Large intestine (tissue), 3 donors: Measurements from ENCODE around the gene TPO. TPM values are rescaled to one million over a fixed set of nuclear protein-coding genes. Genes with fewer than 3 reads are reported as not detected.

Experiments
- DNase-seq, 2 donors: peaks; one replicate each; pipeline versions ENCODE4 v3.0.0 to v3.0.0-alpha.2; 2013
- H3K27ac ChIP-seq: one replicate; pipeline ENCODE4 v1.5.1; 2013; ENCODE audit warnings: low read length
- H3K27me3 ChIP-seq: 2 replicates; pipeline ENCODE4 v1.6.1; 2013; ENCODE audit warnings: low read length; ENCODE audit not compliant: control insufficient read depth, insufficient read depth
- H3K36me3 ChIP-seq: 2 replicates; pipeline ENCODE4 v1.6.1; 2013; ENCODE audit warnings: low read length; ENCODE audit not compliant: control insufficient read depth, insufficient read depth
- H3K4me1 ChIP-seq: one replicate; pipeline ENCODE4 v1.6.1; 2013; ENCODE audit warnings: low read length; ENCODE audit not compliant: control insufficient read depth, insufficient read depth
- H3K4me3 ChIP-seq: one replicate; pipeline ENCODE4 v1.5.1; 2013; ENCODE audit warnings: low read length
- H3K9me3 ChIP-seq: one replicate; pipeline ENCODE4 v1.6.1; 2013; ENCODE audit warnings: mild to moderate bottlenecking, low read depth, low read length, moderate library complexity; ENCODE audit not compliant: control insufficient read depth
- WGBS: methylation state at CpG from one replicate; pipeline ENCODE4 v1.1.5; 2013; ENCODE audit warnings: low lambda C conversion rate; ENCODE audit not compliant: insufficient coverage; 5-methylcytosine and 5-hydroxymethylcytosine counted together
- polyA plus RNA-seq: library from polyadenylated mRNA; unstranded; fragments of 120-200 nt; gene quantifications from one replicate; pipeline ENCODE4 v1.2.1, GENCODE V29; 2013

Gene TPO
- polyA plus RNA-seq, 1 donor = 0.30 TPM

DNA sequence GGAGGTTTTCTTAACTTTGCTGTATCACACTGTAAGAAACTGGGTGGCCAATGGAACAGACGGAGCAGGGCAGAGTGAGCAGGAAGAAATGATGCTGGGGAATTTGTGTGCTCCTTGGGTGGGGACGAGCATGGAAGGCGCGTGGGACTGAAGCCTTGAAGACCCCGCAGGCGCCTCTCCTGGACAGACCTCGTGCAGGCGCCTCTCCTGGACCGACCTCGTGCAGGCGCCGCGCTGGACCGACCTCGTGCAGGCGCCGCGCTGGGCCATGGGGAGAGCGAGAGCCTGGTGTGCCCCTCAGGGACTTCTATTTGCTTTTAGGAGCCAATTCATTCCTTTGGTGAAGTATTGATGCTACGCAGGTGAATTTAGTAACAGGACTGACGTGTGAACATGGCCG is 8.9 kb downstream of the TPO start:
- DNase-seq = no peak
- Histone ChIP-seq H3K9me3 (peaks cover 12% of the 10 kb centered on the region), H3K4me1 (no peaks in the 10 kb centered on the region), H3K27me3 (no peaks in the 10 kb centered on the region), H3K36me3 (no peaks in the 10 kb centered on the region), H3K27ac (no peak overlapping the region), H3K4me3 (no peak overlapping the region)
- 100% methylated on average over 1 of the region's 22 CpGs for WGBS

DNA sequence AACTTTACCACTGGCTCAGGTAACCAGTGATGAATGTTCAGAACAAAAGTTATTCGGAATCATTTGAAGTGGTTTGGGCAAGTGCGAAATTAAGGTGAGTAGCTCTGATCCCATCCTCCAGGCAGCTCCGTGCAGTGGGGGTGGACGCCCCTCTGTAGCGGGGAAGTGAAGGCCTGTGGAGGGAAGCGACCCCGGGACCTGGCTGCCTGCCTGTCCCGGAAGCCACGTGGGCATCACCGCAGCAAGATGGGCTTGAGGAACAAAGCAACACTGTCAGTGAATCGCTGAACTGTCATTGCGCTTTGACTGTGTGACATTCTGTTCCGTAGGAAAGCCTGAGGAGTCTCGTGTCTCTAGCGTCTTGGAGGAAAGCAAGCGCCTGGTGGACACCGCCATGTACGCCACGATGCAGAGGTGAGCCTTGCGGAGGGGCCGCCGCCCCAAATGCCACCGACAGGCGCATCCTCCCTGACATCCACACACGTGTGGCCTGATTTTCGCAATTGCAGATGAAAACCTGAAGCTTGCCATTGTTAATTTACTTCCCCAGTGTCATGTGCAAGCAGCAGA is 9.5 kb downstream of the TPO start:
- no CpG with 5 or more reads among the region's 26 CpGs for WGBS
- DNase-seq = no peak
- H3K36me3 ChIP-seq = no peaks in the 10 kb centered on the region
- no peak overlapping the region for H3K4me3 ChIP-seq
- H3K27me3 ChIP-seq = no peaks in the 10 kb centered on the region
- H3K4me1 ChIP-seq = no peaks in the 10 kb centered on the region
- no peak overlapping the region for H3K27ac ChIP-seq
- peaks cover 14% of the 10 kb centered on the region for H3K9me3 ChIP-seq

DNA sequence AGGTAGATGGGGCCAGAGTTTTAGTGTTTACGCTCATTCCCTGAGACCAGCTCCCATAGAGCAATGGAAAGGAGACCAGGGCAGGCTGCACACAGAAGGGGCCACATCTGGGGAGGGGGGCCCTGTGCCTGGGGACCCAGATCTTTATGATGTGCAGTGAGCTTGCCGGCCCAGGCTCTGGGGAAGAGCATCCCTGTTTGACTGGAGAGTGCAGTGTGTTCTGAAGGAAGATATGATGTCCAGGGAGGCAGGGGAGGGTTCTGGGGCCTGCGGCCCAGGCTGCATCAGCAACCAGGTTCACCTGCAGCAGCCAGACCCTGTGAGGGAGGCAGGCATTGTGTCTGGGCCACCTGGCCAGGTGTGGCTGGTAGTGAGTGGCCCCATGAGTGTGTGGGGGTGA is 13.8 kb downstream of the TPO start:
- H3K27ac ChIP-seq = no peak overlapping the region
- DNase-seq = no peak
- no peaks in the 10 kb centered on the region for H3K4me1 ChIP-seq
- H3K27me3 ChIP-seq = no peaks in the 10 kb centered on the region
- H3K4me3 ChIP-seq = no peak overlapping the region
- no CpG with 5 or more reads among the region's 3 CpGs for WGBS
- no peaks in the 10 kb centered on the region for H3K36me3 ChIP-seq
- peaks cover 12% of the 10 kb centered on the region for H3K9me3 ChIP-seq

DNA sequence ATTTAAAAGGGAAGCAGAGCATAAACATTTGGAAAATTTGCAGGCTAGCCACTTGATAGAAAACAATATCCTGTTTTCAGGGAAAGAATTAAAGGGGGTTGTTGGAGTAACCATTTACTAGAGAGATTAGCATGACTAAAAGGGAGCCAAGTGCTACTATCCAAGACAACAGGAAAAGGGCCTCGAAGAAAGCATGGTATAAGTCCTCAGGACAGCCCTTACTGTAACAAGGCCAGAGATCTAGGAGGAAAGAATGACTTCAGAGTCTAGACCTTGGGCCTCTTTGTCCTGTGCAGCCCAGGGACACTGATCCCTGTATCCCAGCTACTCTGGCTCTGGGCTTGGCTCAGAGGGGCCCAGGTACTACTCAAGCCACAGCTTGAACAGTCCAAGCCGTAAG is 16.6 kb downstream of the TPO start:
- no peaks in the 10 kb centered on the region for H3K4me1 ChIP-seq
- no peak for DNase-seq
- WGBS = 100% methylated on average over 1 of the region's 2 CpGs
- no peaks in the 10 kb centered on the region for H3K27me3 ChIP-seq
- peaks cover 5% of the 10 kb centered on the region for H3K9me3 ChIP-seq
- H3K36me3 ChIP-seq = no peaks in the 10 kb centered on the region
- H3K27ac ChIP-seq = no peak overlapping the region
- H3K4me3 ChIP-seq = no peak overlapping the region

DNA sequence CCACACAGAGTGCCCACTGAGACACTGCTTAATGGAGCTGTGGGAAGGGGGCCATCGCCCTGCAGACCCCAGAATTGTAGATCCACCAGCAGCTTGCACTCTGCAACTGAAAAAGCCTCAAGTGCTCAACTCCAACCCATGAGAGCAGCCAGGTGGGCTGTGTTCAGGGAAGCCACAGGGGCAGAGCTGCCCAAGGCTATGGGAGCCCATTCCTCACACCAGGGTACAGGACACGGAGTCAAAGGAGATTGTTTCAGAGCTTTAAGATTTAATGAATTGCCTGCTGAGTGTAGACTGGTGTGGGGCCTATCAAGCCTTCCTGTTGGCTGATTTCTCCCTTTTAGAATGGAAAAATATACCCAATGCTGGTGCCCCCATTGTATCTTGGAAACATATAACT is 17.2 kb downstream of the TPO start:
- Histone ChIP-seq H3K27me3 (no peaks in the 10 kb centered on the region), H3K9me3 (peaks cover 5% of the 10 kb centered on the region), H3K4me3 (no peak overlapping the region), H3K27ac (no peak overlapping the region), H3K36me3 (no peaks in the 10 kb centered on the region), H3K4me1 (no peaks in the 10 kb centered on the region)
- no peak for DNase-seq
- WGBS = no CpG with 5 or more reads among the region's 2 CpGs

DNA sequence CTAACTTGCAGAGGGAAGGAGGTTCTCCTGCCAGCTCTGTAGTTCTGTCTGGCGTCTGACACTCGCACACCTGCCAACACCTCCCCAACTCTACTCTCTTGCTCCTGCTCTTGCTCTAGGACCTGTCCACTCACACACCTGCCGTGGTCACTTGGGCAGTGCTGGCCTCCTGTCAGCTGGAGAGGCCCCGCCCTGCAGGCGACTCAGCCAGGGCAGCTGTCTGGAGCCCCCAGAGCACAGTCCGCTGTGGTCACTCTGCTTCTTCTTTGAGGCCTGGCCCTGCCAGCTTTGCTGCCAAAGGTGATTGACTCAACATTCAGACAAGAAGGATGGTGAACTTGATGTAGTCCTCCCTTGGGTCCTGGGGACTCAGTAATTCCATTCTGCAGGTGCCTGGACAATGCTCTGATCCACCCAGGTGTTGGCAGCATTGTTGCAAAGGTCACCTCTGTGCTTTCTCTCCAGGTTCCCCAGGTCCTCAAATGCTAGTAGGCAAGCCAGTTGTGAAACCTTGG is 18.7 kb downstream of the TPO start:
- Histone ChIP-seq H3K36me3 (no peaks in the 10 kb centered on the region), H3K27ac (no peak overlapping the region), H3K4me3 (no peak overlapping the region), H3K4me1 (no peaks in the 10 kb centered on the region), H3K9me3 (peaks cover 4% of the 10 kb centered on the region), H3K27me3 (no peaks in the 10 kb centered on the region)
- DNase-seq = no peak
- no CpG with 5 or more reads among the region's 6 CpGs for WGBS

DNA sequence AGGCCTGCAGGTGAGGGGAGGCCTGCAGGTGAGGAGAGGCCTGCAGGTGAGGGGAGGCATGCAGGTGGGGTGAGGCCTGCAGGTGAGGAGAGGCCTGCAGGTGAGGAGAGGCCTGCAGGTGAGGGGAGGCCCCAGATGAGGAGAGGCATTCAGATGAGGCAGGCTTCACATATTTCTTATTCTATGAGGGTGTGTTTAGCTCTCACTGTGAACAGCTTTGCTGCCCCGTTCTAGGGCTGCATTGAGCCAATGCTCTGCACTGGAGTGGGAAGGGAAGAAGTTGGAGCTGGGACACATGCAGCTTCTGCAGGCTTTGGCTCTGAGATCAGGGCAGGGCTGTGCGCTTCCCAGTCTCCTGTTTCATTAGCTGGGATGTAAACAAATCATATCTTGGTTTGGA is 19.5 kb downstream of the TPO start:
- H3K36me3 ChIP-seq = no peaks in the 10 kb centered on the region
- DNase-seq = no peak
- no peaks in the 10 kb centered on the region for H3K27me3 ChIP-seq
- H3K4me3 ChIP-seq = no peak overlapping the region
- H3K4me1 ChIP-seq = no peaks in the 10 kb centered on the region
- no peaks in the 10 kb centered on the region for H3K9me3 ChIP-seq
- no peak overlapping the region for H3K27ac ChIP-seq
- no CpG with 5 or more reads among the region's 2 CpGs for WGBS

DNA sequence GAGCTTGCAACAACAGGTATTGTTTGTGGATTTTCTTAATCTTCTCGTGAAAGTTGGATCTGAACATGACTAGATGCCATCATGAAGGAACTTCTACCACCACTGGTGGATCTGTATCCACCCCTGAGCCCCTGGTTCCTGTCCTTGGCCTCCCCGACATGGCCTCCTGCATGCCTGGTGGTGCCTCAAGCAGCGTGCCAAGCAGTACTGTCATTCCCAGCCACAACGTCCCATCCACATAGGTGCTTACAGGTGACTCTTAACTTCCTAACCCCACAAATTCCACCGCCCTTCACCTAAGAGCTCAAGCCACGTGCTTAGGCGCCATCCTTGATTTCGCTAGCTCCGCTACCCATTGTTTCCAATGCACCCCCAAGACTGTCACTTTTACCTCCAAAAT is 23.1 kb downstream of the TPO start:
- Histone ChIP-seq H3K27ac (no peak overlapping the region), H3K27me3 (no peaks in the 10 kb centered on the region), H3K9me3 (no peaks in the 10 kb centered on the region), H3K4me1 (no peaks in the 10 kb centered on the region), H3K36me3 (no peaks in the 10 kb centered on the region), H3K4me3 (no peak overlapping the region)
- 100% methylated on average over 2 of the region's 9 CpGs for WGBS
- no peak for DNase-seq

DNA sequence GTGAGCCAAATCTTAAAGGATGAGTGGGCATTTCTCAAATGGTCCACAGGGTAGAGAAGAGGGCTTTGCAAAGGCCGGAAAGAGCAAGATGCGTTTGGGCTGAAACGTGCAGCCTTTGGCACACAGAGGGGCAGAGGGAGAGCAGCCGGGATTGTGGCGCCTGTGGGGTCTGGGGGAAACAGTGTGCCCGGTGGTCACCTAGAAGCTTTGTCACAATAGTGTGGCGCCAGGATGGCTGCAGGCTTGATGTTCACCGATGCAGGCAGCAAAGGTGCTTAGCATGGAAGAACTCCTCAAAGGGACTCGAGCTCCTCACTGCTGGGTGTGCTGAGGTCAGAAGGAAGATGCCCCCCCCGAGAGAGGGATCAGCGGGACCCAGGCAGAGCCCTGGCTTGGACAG is 23.8 kb downstream of the TPO start:
- Histone ChIP-seq H3K4me1 (no peaks in the 10 kb centered on the region), H3K4me3 (no peak overlapping the region), H3K36me3 (no peaks in the 10 kb centered on the region), H3K27ac (no peak overlapping the region), H3K9me3 (no peaks in the 10 kb centered on the region), H3K27me3 (no peaks in the 10 kb centered on the region)
- DNase-seq = no peak
- WGBS = no CpG with 5 or more reads among the region's 11 CpGs

DNA sequence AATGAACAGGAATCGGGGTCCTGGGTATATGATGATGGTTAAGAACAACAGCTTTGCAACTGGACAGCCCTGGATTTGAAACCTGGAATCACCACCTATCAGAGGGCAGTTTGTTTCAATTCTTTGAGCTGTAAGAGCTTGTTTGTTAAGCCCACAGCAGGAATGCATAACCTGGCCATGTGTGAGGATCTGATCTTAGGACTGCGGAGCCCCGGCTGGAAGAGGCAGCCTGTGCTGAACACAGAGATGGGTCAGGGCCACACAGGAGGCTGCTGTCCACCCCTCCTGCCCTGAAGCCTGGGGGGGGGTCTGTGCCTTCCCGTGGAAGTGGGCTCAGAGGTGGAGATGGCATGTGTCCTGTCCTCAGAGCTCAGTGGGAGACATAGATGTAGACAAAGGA is 24.3 kb downstream of the TPO start:
- Histone ChIP-seq H3K27me3 (no peaks in the 10 kb centered on the region), H3K27ac (no peak overlapping the region), H3K36me3 (no peaks in the 10 kb centered on the region), H3K4me3 (no peak overlapping the region), H3K9me3 (no peaks in the 10 kb centered on the region), H3K4me1 (no peaks in the 10 kb centered on the region)
- WGBS = no CpG with 5 or more reads among the region's 4 CpGs
- DNase-seq = no peak

DNA sequence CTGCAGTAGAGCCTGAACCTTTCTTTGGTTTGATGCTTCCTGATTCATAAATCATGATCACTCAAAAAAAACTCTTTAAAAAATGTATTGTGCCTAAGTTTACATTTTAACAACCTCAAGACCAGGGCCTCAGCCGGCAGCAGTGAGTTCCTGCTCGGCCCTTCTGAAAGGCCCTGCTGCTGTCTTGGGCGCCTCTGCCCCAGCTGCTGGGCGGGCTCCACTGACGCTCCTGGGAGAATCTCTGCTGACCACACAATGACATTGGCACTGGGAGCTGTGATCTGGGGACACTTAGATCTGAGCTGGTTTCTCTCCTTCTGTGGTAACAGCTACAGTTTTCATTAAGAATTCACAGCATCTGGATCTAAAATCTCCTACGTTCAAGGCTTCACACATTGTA is 25.7 kb downstream of the TPO start:
- Histone ChIP-seq H3K9me3 (no peaks in the 10 kb centered on the region), H3K4me3 (no peak overlapping the region), H3K27ac (no peak overlapping the region), H3K27me3 (no peaks in the 10 kb centered on the region), H3K36me3 (no peaks in the 10 kb centered on the region), H3K4me1 (no peaks in the 10 kb centered on the region)
- DNase-seq = no peak
- WGBS = 83% methylated on average over 1 of the region's 6 CpGs
